Measurements from ENCODE around the gene FNIP2. TPM values are rescaled to one million over a fixed set of nuclear protein-coding genes. Genes with fewer than 3 reads are reported as not detected.

Gene FNIP2
- total RNA-seq, 1 donor from 2014 or later: 44.0 TPM

- H3K4me3 ChIP-seq: no peak overlapping the region
- H3K9me3 ChIP-seq (replicated peaks): no peaks in the 10 kb centered on the region
- H3K4me1 ChIP-seq: peaks cover 13% of the 10 kb centered on the region
- DNase-seq: no peak
- intact Hi-C loops (cut with micrococcal nuclease): no loop called here
- H3K27me3 ChIP-seq (ENCODE audit: low read depth): no peaks in the 10 kb centered on the region
- peaks cover 77% of the 10 kb centered on the region for H3K36me3 ChIP-seq
- TF ChIP-seq CTCF (IDR thresholded peaks at IDR 0.05; ENCODE audit: borderline replicate concordance): no peak
- no peak overlapping the region for H3K27ac ChIP-seq (replicated peaks)
Measured at GRCh38 chr4:158860856-158861255, 92.0 kb downstream of the FNIP2 start.

- H3K4me1 ChIP-seq: peaks cover 14% of the 10 kb centered on the region
- H3K27me3 ChIP-seq (ENCODE audit: low read depth): no peaks in the 10 kb centered on the region
- no peaks in the 10 kb centered on the region for H3K9me3 ChIP-seq (replicated peaks)
- no peak for TF ChIP-seq CTCF (IDR thresholded peaks at IDR 0.05; ENCODE audit: borderline replicate concordance)
- DNase-seq: no peak
- no peak overlapping the region for H3K4me3 ChIP-seq
- intact Hi-C loops (cut with micrococcal nuclease): no loop called here
- peaks cover 79% of the 10 kb centered on the region for H3K36me3 ChIP-seq
- H3K27ac ChIP-seq (replicated peaks): no peak overlapping the region
Measured at GRCh38 chr4:158861281-158861680, 92.5 kb downstream of the FNIP2 start.

- Histone ChIP-seq H3K36me3 (peaks cover 80% of the 10 kb centered on the region), H3K27ac (replicated peaks) (no peak overlapping the region), H3K4me1 (peaks cover 13% of the 10 kb centered on the region), H3K4me3 (no peak overlapping the region), H3K9me3 (replicated peaks) (no peaks in the 10 kb centered on the region), H3K27me3 (ENCODE audit: low read depth) (no peaks in the 10 kb centered on the region)
- no peak for TF ChIP-seq CTCF (IDR thresholded peaks at IDR 0.05; ENCODE audit: borderline replicate concordance)
- intact Hi-C loops (cut with micrococcal nuclease): no loop called here
- no peak for DNase-seq
Measured at GRCh38 chr4:158861766-158862165, 92.9 kb downstream of the FNIP2 start.

- Histone ChIP-seq H3K27ac (replicated peaks) (no peak overlapping the region), H3K4me3 (no peak overlapping the region), H3K36me3 (peaks cover 93% of the 10 kb centered on the region), H3K4me1 (peaks cover 19% of the 10 kb centered on the region), H3K27me3 (ENCODE audit: low read depth) (no peaks in the 10 kb centered on the region), H3K9me3 (replicated peaks) (no peaks in the 10 kb centered on the region)
- DNase-seq: no peak
- TF ChIP-seq CTCF (IDR thresholded peaks at IDR 0.05; ENCODE audit: borderline replicate concordance): no peak
- intact Hi-C loops (cut with micrococcal nuclease): no loop called here
Measured at GRCh38 chr4:158863296-158863695, 94.5 kb downstream of the FNIP2 start.

GRCh38 chr4:158865520-158866177 is 96.8 kb downstream of the FNIP2 start:
- H3K4me3 ChIP-seq: no peak overlapping the region
- TF ChIP-seq CTCF (IDR thresholded peaks at IDR 0.05; ENCODE audit: borderline replicate concordance): no peak
- H3K36me3 ChIP-seq: peaks cover 96% of the 10 kb centered on the region
- H3K27me3 ChIP-seq (ENCODE audit: low read depth): no peaks in the 10 kb centered on the region
- H3K4me1 ChIP-seq: peaks cover 35% of the 10 kb centered on the region
- intact Hi-C loops (cut with micrococcal nuclease): no loop called here
- peak overlapping the region; percentile 50 for H3K27ac ChIP-seq (replicated peaks)
- DNase-seq: no peak
- no peaks in the 10 kb centered on the region for H3K9me3 ChIP-seq (replicated peaks)

Measured in left ventricle myocardium inferior (tissue), 1 donor.